Adrenal gland (tissue), 12 donors: ENCODE measurements around the gene B3GNT2. TPM values are rescaled to one million over a fixed set of nuclear protein-coding genes. Genes with fewer than 3 reads are reported as not detected.

Experiments
- DNase-seq, 7 donors: peaks; one replicate each; pipeline ENCODE4 v3.0.0-alpha.2; 2019 to 2020
- H3K27ac ChIP-seq, 5 donors: fragments of 200-600 bp; sonication (generic) in 4 of 5; 1 replicate in 3 of 5; 2 replicates in 2 of 5; pipeline versions ENCODE4 v1.5.1 to v1.8.0; 2016 to 2020; ENCODE audit warnings: mild to moderate bottlenecking in 1 of 5
- H3K27me3 ChIP-seq: fragments of 200-600 bp; 2 replicates; pipeline ENCODE4 v1.8.0; 2021
- H3K36me3 ChIP-seq, 2 donors: fragments of 200-600 bp; replicated peaks in 1 of 2; 1 replicate in 1 of 2; 2 replicates in 1 of 2; pipeline versions ENCODE4 v1.5.1 to v1.8.0; 2018 to 2022
- H3K4me1 ChIP-seq, 2 donors: fragments of 200-600 bp; replicated peaks in 1 of 2; 1 replicate in 1 of 2; 2 replicates in 1 of 2; pipeline versions ENCODE4 v1.5.1 to v1.8.0; 2018 to 2021
- H3K4me3 ChIP-seq, 4 donors: fragments of 200-600 bp; sonication (generic) in 3 of 4; one replicate each; pipeline ENCODE4 v1.5.1; 2016 to 2018
- H3K9me3 ChIP-seq, 3 donors: fragments of 200-600 bp; sonication (generic) in 1 of 3; replicated peaks in 1 of 3; 1 replicate in 2 of 3; 2 replicates in 1 of 3; pipeline versions ENCODE4 v1.5.1 to v1.8.0; 2016 to 2021
- CTCF ChIP-seq, 6 experiments: fragments of 450-650 bp in 4 of 6; fragments of 200-600 bp in 2 of 6; sonication (generic) in 1 of 6; IDR thresholded peaks; 1 replicate in 5 of 6; 2 replicates in 1 of 6; pipeline versions ENCODE4 v1.5.1 to v1.8.0; 2016 to 2021; ENCODE audit warnings: antibody characterized with exemption in 6 of 6, mild to moderate bottlenecking in 2 of 6, moderate library complexity in 1 of 6
- POLR2A ChIP-seq, 2 donors: fragments of 450-650 bp; IDR thresholded peaks; one replicate each; pipeline ENCODE4 v1.6.1; 2017; ENCODE audit warnings: antibody characterized with exemption in 2 of 2, mild to moderate bottlenecking in 2 of 2, moderate library complexity in 1 of 2
- WGBS, 4 donors: extraction: QIAGEN DNeasy Blood & Tissue Kit in 2 of 4; methylation state at CpG; one replicate each; pipeline versions ENCODE4 v1.1.5 to v1.1.7; 2013 to 2017; 5-methylcytosine and 5-hydroxymethylcytosine counted together
- intact Hi-C, 2 donors: fragments of 100-400 bp; cut with DNase I; formaldehyde crosslinking; loops; one replicate each; pipeline versions ENCODE4 v1.14.1 to v1.15.0; 2022 to 2023
- polyA plus RNA-seq, 3 donors: library from polyadenylated mRNA; stranded (reverse); fragments of 200-250 nt in 2 of 3; fragments of 350-450 nt in 1 of 3; fragmentation: Illumina TruSeq in 1 of 3; extraction: RNeasy Lipid Tissue Mini Kit (QIAGEN cat#74804) in 1 of 3; gene quantifications; one replicate each; pipeline ENCODE4 v1.2.3, GENCODE V29; 2013 to 2014
- total RNA-seq, 9 donors: library from RNA; depleted of rRNA in 4 of 9; stranded (reverse); fragments of >200 nt in 4 of 9; fragments of 120-200 nt in 1 of 9; fragmentation: NEBNext Ultra II Directional in 1 of 9; extraction: Animal tissue kit (Norgen Biotek cat#: 25700) in 1 of 9; gene quantifications; one replicate each; pipeline versions ENCODE4 v1.1.0 to v1.2.4, GENCODE V29; 2013 to 2023
- donor health status: healthy with polysubstance abuse.
- donor health status: Bipolar disorder and iron deficiency.
- donor health status: DM: yes; HTN: yes; CAD: no.
- donor health status: DM: no; HTN: no; CAD: no.
- donor health status: DM: no; HTN: no; CAD: no.
- donor health status: DM: yes; HTN: yes; CAD: no.

The B3GNT2 gene
- total and polyA plus RNA-seq, 12 donors = 7.1 to 40.0 (median 18.4) TPM

GRCh38 chr2:62205554-62205953 lies 9.6 kb downstream of the B3GNT2 start:
- Histone ChIP-seq H3K36me3 (no peaks in the 10 kb centered on the region), H3K27ac (no peak overlapping the region), H3K9me3 (no peaks in the 10 kb centered on the region), H3K27me3 (no peaks in the 10 kb centered on the region), H3K4me3 (no peak overlapping the region), H3K4me1 (peaks cover 17 to 54% of the 10 kb centered on the region in 2 donors)
- intact Hi-C loops = no loop called here
- no peak for TF ChIP-seq POLR2A (IDR thresholded peaks at IDR 0.05)
- no peak for TF ChIP-seq CTCF (IDR thresholded peaks at IDR 0.05)
- 94 to 97% (median 96%) methylated on average over 3 to 6 of the region's 6 CpGs for WGBS, 4 donors
- DNase-seq = no peak

GRCh38 chr2:62206024-62206423 lies 10.1 kb downstream of the B3GNT2 start:
- H3K9me3 ChIP-seq = no peaks in the 10 kb centered on the region
- TF ChIP-seq POLR2A (IDR thresholded peaks at IDR 0.05) = no peak
- TF ChIP-seq CTCF (IDR thresholded peaks at IDR 0.05) = no peak
- H3K27me3 ChIP-seq = no peaks in the 10 kb centered on the region
- peak in 1 of 7 donors; percentile 39 for DNase-seq
- no peaks in the 10 kb centered on the region for H3K36me3 ChIP-seq
- peaks cover 17 to 49% of the 10 kb centered on the region in 2 donors for H3K4me1 ChIP-seq
- intact Hi-C loops = no loop called here
- no peak overlapping the region for H3K4me3 ChIP-seq
- 90 to 98% (median 94%) methylated on average over 5 of the region's 5 CpGs for WGBS, 4 donors
- H3K27ac ChIP-seq = no peak overlapping the region

- 91 to 94% (median 93%) methylated on average over 8 to 10 of the region's 10 CpGs for WGBS, 4 donors
- TF ChIP-seq POLR2A (IDR thresholded peaks at IDR 0.05) = no peak
- no peak for TF ChIP-seq CTCF (IDR thresholded peaks at IDR 0.05)
- H3K27ac ChIP-seq = peak overlapping the region in 2 of 5 donors; percentile 29 to 34
- H3K4me1 ChIP-seq = peaks cover 17 to 34% of the 10 kb centered on the region in 2 donors
- H3K9me3 ChIP-seq = no peaks in the 10 kb centered on the region
- H3K36me3 ChIP-seq = no peaks in the 10 kb centered on the region
- no peaks in the 10 kb centered on the region for H3K27me3 ChIP-seq
- intact Hi-C loops = no loop called here
- no peak overlapping the region for H3K4me3 ChIP-seq
- no peak for DNase-seq
Observed at GRCh38 chr2:62207491-62207890, 11.6 kb downstream of the B3GNT2 start.

- Histone ChIP-seq H3K27ac (peak overlapping the region in 2 of 5 donors; percentile 29 to 34), H3K4me1 (peaks cover 16 to 27% of the 10 kb centered on the region in 2 donors), H3K36me3 (no peaks in the 10 kb centered on the region), H3K4me3 (no peak overlapping the region), H3K27me3 (no peaks in the 10 kb centered on the region), H3K9me3 (no peaks in the 10 kb centered on the region)
- intact Hi-C loops = no loop called here
- TF ChIP-seq POLR2A (IDR thresholded peaks at IDR 0.05) (no peak), CTCF (IDR thresholded peaks at IDR 0.05) (no peak)
- DNase-seq = peak in 3 of 7 donors; percentile 21 to 50 (median 46)
- 42 to 54% (median 48%) methylated on average over 4 of the region's 4 CpGs for WGBS, 4 donors
Observed at GRCh38 chr2:62208074-62208757, 12.3 kb downstream of the B3GNT2 start.
